Measurements from ENCODE around the gene GALNT18. TPM values are rescaled to one million over a fixed set of nuclear protein-coding genes. Genes with fewer than 3 reads are reported as not detected.

GALNT18 gene
- total RNA-seq, 1 donor from 2014 or later: 76.9 TPM

DNA sequence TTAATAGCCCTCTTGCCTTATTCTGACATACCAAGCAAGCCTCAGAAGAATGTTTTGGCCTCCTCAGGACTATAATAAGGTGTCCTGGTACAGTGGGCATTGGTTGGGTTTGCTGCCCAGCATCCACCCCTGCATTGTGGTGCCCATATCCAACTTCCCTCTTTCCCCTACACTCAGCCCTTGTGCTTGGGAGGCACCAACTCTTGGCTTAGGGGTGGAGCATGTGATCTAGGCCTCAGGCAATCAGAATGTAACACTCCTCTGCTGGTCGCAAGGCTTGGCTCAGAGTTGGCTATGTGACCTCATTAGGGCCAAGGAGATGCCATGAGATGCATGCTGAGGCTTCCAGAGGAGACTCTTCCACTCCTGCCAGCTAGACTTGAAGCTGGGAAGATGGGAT lies 391.7 kb downstream of the GALNT18 start:
- Mint-ChIP-seq H3K4me3 (ENCODE audit: unreplicated experiment) (no peak overlapping the region), H3K27me3 (ENCODE audit: unreplicated experiment) (peaks cover 3% of the 10 kb centered on the region), H3K9me3 (ENCODE audit: unreplicated experiment) (peaks cover 1% of the 10 kb centered on the region), H3K4me1 (ENCODE audit: low read depth, unreplicated experiment) (no peaks in the 10 kb centered on the region), H3K27ac (ENCODE audit: unreplicated experiment) (no peak overlapping the region), H3K36me3 (ENCODE audit: unreplicated experiment) (no peaks in the 10 kb centered on the region)
- no peak for DNase-seq
- TF ChIP-seq, protein P1, sequence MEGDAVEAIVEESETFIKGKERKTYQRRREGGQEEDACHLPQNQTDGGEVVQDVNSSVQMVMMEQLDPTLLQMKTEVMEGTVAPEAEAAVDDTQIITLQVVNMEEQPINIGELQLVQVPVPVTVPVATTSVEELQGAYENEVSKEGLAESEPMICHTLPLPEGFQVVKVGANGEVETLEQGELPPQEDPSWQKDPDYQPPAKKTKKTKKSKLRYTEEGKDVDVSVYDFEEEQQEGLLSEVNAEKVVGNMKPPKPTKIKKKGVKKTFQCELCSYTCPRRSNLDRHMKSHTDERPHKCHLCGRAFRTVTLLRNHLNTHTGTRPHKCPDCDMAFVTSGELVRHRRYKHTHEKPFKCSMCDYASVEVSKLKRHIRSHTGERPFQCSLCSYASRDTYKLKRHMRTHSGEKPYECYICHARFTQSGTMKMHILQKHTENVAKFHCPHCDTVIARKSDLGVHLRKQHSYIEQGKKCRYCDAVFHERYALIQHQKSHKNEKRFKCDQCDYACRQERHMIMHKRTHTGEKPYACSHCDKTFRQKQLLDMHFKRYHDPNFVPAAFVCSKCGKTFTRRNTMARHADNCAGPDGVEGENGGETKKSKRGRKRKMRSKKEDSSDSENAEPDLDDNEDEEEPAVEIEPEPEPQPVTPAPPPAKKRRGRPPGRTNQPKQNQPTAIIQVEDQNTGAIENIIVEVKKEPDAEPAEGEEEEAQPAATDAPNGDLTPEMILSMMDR (IDR thresholded peaks at IDR 0.05; ENCODE audit: partially characterized antibody, unreplicated experiment): no peak

DNA sequence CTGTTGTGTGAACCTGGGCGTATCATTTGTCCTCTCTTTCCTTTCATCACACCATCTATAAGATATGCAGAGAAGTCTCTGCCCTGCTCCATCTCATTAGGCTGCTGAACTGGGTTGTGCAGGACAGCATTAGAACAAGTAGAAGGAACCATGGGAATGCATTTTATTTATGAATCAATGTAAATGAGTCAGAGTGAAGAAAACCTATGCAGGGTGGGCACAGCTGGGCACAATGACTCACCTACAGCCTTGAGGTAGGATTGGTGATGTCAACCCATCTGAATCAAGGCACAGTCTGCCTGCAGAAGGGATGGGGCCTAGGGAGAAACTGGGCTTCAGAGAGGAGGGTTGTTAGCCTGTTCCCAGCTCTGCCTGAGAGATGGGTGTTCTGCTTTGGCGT lies 392.2 kb downstream of the GALNT18 start:
- H3K27me3 Mint-ChIP-seq (ENCODE audit: unreplicated experiment): peaks cover 3% of the 10 kb centered on the region
- H3K4me3 Mint-ChIP-seq (ENCODE audit: unreplicated experiment): no peak overlapping the region
- no peaks in the 10 kb centered on the region for H3K4me1 Mint-ChIP-seq (ENCODE audit: low read depth, unreplicated experiment)
- TF ChIP-seq, protein P1 (IDR thresholded peaks at IDR 0.05; ENCODE audit: partially characterized antibody, unreplicated experiment): no peak
- H3K9me3 Mint-ChIP-seq (ENCODE audit: unreplicated experiment): peaks cover 1% of the 10 kb centered on the region
- H3K36me3 Mint-ChIP-seq (ENCODE audit: unreplicated experiment): no peaks in the 10 kb centered on the region
- no peak overlapping the region for H3K27ac Mint-ChIP-seq (ENCODE audit: unreplicated experiment)
- no peak for DNase-seq

GRCh38 chr11:11227296-11228085 lies 394.3 kb downstream of the GALNT18 start:
- peaks cover 1% of the 10 kb centered on the region for H3K9me3 Mint-ChIP-seq (ENCODE audit: unreplicated experiment)
- DNase-seq: no peak
- H3K4me3 Mint-ChIP-seq (ENCODE audit: unreplicated experiment): no peak overlapping the region
- TF ChIP-seq, protein P1 (IDR thresholded peaks at IDR 0.05; ENCODE audit: partially characterized antibody, unreplicated experiment): no peak
- no peaks in the 10 kb centered on the region for H3K36me3 Mint-ChIP-seq (ENCODE audit: unreplicated experiment)
- H3K4me1 Mint-ChIP-seq (ENCODE audit: low read depth, unreplicated experiment): no peaks in the 10 kb centered on the region
- no peak overlapping the region for H3K27ac Mint-ChIP-seq (ENCODE audit: unreplicated experiment)
- peaks cover 3% of the 10 kb centered on the region for H3K27me3 Mint-ChIP-seq (ENCODE audit: unreplicated experiment)

Small RNA genes within 50 kb of the gene (microRNA-seq; reads per million reads assigned to microRNA genes)
- gene MIR4299 (ENCODE audit: unreplicated experiment): not detected

Other genes with a start within 250 kb of the GALNT18 start
- gene USP47, start 220.0 kb upstream of the GALNT18 start, total RNA-seq (ENCODE audit: unreplicated experiment): 63.4 TPM